Measurements from ENCODE around the gene FAM170B. TPM values are rescaled to one million over a fixed set of nuclear protein-coding genes. Genes with fewer than 3 reads are reported as not detected.
A peak's percentile ranks its signal among the peaks of the same experiment; 100 is the strongest.

The FAM170B gene
- polyA plus RNA-seq, 1 of the 3 experiments (the other 2 are of a cell fraction) = not detected

DNA sequence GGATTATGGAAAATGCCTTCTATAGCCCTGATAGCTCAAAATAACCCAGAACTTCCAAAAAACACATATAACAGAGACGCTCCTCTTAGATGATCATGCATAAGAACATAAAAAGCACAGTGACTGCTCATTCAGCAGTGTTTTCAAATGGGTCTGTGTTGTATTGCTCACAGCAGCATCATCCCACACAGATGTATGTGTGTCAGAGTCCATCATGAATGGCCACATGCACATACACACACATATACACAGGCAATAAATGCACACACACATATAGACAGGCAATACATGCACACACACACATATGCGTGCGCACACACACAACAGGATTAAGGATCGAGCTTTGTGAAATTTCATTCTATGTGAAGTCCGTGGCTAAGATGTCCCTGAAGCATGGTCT lies 28.2 kb upstream of the FAM170B start (continued):
- TF ChIP-seq SMC3 (IDR thresholded peaks at IDR 0.05; ENCODE audit: low read depth, low read length) (no peak), FOXJ3 (CRISPR knock-in tag; IDR thresholded peaks at IDR 0.05) (no peak), MXI1 (IDR thresholded peaks at IDR 0.05; ENCODE audit: low read depth, low read length) (no peak), GABPA (IDR thresholded peaks at IDR 0.05; ENCODE audit: low read depth) (no peak), MEF2A (IDR thresholded peaks at IDR 0.05; ENCODE audit: borderline replicate concordance, low read depth) (no peak), POLR2AphosphoS5 (IDR thresholded peaks at IDR 0.05; ENCODE audit: low read depth, low read length) (no peak), CTCF (IDR thresholded peaks at IDR 0.05) (no peak), ELF1 (IDR thresholded peaks at IDR 0.05) (no peak)
- TF ChIP-seq, protein P1, sequence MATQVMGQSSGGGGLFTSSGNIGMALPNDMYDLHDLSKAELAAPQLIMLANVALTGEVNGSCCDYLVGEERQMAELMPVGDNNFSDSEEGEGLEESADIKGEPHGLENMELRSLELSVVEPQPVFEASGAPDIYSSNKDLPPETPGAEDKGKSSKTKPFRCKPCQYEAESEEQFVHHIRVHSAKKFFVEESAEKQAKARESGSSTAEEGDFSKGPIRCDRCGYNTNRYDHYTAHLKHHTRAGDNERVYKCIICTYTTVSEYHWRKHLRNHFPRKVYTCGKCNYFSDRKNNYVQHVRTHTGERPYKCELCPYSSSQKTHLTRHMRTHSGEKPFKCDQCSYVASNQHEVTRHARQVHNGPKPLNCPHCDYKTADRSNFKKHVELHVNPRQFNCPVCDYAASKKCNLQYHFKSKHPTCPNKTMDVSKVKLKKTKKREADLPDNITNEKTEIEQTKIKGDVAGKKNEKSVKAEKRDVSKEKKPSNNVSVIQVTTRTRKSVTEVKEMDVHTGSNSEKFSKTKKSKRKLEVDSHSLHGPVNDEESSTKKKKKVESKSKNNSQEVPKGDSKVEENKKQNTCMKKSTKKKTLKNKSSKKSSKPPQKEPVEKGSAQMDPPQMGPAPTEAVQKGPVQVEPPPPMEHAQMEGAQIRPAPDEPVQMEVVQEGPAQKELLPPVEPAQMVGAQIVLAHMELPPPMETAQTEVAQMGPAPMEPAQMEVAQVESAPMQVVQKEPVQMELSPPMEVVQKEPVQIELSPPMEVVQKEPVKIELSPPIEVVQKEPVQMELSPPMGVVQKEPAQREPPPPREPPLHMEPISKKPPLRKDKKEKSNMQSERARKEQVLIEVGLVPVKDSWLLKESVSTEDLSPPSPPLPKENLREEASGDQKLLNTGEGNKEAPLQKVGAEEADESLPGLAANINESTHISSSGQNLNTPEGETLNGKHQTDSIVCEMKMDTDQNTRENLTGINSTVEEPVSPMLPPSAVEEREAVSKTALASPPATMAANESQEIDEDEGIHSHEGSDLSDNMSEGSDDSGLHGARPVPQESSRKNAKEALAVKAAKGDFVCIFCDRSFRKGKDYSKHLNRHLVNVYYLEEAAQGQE (IDR thresholded peaks at IDR 0.05; ENCODE audit: low read depth, low read length) = no peak

DNA sequence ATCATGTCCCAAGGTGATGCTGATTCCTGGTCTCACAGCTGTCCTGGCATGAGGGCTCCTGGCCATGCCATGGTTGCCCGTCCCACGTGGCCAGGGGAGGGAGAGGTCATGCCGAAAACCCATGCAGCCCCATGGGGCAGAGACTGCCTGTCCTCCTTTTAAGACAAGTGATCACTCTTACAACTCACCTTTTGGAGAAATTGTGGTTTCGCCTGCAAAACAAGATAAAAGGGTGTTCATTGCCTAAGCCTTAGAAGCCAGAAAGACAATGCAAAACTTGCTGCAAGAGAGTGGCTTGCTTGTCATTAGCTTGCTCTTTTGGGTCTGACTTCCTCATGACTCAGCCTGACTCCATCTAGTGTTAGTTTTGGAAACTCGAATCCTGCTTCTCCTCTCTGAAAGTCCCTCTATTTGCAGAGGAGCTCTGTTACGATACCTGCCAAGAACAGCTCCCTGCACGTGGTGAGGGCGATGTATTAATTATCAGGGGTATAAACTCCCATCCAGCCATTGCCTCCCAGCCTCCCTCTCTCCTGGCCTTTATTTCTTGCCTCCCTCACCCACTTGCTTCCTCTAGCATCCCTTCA lies 27.7 kb upstream of the FAM170B start:
- H2AFZ ChIP-seq (ENCODE audit: low read depth) = no peak overlapping the region
- H3K9ac ChIP-seq = no peak overlapping the region
- peaks cover 0 to 7% of the 10 kb centered on the region in 2 experiments; a peak in 1 of 4 replicates for H3K4me1 ChIP-seq (ENCODE audit: control insufficient read depth in 1 of 2, insufficient read depth in 2 of 2, low read depth in 1 of 2, low read length in 1 of 2)
- H3K9me2 ChIP-seq = no peaks in the 10 kb centered on the region
- H3K27ac ChIP-seq (ENCODE audit: low read depth in 2 of 2, low read length in 1 of 2) = no peak overlapping the region
- H3K4me3 ChIP-seq (ENCODE audit: low read depth in 2 of 2, low read length in 1 of 2) = no peak overlapping the region
- peak; percentile 40; the same call in 1 of the 2 replicates for TF ChIP-seq SMC3 (IDR thresholded peaks at IDR 0.05; ENCODE audit: low read depth, low read length)
- no peak for TF ChIP-seq MXI1 (IDR thresholded peaks at IDR 0.05; ENCODE audit: low read depth, low read length)
- peak; percentile 55 for TF ChIP-seq RAD21 (IDR thresholded peaks at IDR 0.05; ENCODE audit: low read length)
- no peak for TF ChIP-seq ZBTB33 (IDR thresholded peaks at IDR 0.05; ENCODE audit: borderline replicate concordance, low read depth)
- H3K79me2 ChIP-seq (ENCODE audit: insufficient read depth) = no peaks in the 10 kb centered on the region
- no peaks in the 10 kb centered on the region for H4K20me1 ChIP-seq (ENCODE audit: insufficient read depth)
- no peaks in the 10 kb centered on the region for H3K27me3 ChIP-seq (ENCODE audit: insufficient read depth)
- ChIA-PET POLR2A (no interaction called here), CTCF (interaction anchor here (0.6 to 2.0 kb wide), 23 partner anchors 9 to 788 kb away, joined by 3 to 9 read pairs (median 3); no protein-coding TSS in a partner anchor)
- no peaks in the 10 kb centered on the region for H3K9me3 ChIP-seq
- no peak for DNase-seq
- WGBS (ENCODE audit: low lambda C conversion rate) = 41% methylated on average over 7 of the region's 8 CpGs
- H3K36me3 ChIP-seq (replicated peaks in 1 of 2; ENCODE audit: control insufficient read depth in 1 of 2, insufficient read depth in 2 of 2, low read length in 1 of 2) = no peaks in the 10 kb centered on the region
- H3K4me2 ChIP-seq = no peak overlapping the region
- no peaks in the 10 kb centered on the region for H3F3A ChIP-seq (replicated peaks; ENCODE audit: insufficient read depth)

Data from SK-N-SH (cell line).